Naive B cell (primary cell): ENCODE data around the gene PTGDS. TPM values are rescaled to one million over a fixed set of nuclear protein-coding genes. Genes with fewer than 3 reads are reported as not detected.
"Not testable (repeated sequence)": the region's sequence is repeated elsewhere in the genome, so short reads cannot be mapped to it uniquely, and the experiment has no call there.

Source experiments
- ATAC-seq, 2 donors: fragments of 150-1000 bp; cut with Tn5 transposase; 2 replicates each; pipeline ENCODE4 v1.10.0; 2021; ENCODE audit warnings: low read depth in 2 of 2, mild to moderate bottlenecking in 2 of 2, moderate library complexity in 2 of 2
- DNase-seq: peaks from one replicate; pipeline ENCODE4 v3.0.0; 2022
- H3K27ac Mint-ChIP-seq, 6 donors: one replicate each; pipeline ENCODE4 v1.8.0; 2020 to 2022; ENCODE audit warnings: mild to moderate bottlenecking in 6 of 6, mixed read lengths in 6 of 6, moderate library complexity in 5 of 6, inconsistent platforms in 2 of 6
- H3K27me3 Mint-ChIP-seq, 3 donors: one replicate each; pipeline ENCODE4 v1.8.0; 2021 to 2022; ENCODE audit warnings: mixed read lengths in 3 of 3, mild to moderate bottlenecking in 1 of 3
- H3K36me3 Mint-ChIP-seq, 2 donors: one replicate each; pipeline ENCODE4 v1.8.0; 2020 to 2022; ENCODE audit warnings: mixed read lengths in 2 of 2, inconsistent platforms in 1 of 2, mild to moderate bottlenecking in 1 of 2
- H3K4me1 Mint-ChIP-seq, 3 donors: one replicate each; pipeline ENCODE4 v1.8.0; 2020 to 2022; ENCODE audit warnings: mixed read lengths in 3 of 3, inconsistent platforms in 1 of 3, mild to moderate bottlenecking in 1 of 3, moderate library complexity in 1 of 3
- H3K4me3 Mint-ChIP-seq, 8 donors: one replicate each; pipeline ENCODE4 v1.8.0; 2020 to 2022; ENCODE audit warnings: mild to moderate bottlenecking in 8 of 8, mixed read lengths in 8 of 8, moderate library complexity in 8 of 8, inconsistent platforms in 2 of 8
- H3K9me3 Mint-ChIP-seq, 7 donors: one replicate each; pipeline ENCODE4 v1.8.0; 2020 to 2022; ENCODE audit warnings: mixed read lengths in 7 of 7, mild to moderate bottlenecking in 5 of 7, inconsistent platforms in 2 of 7, moderate library complexity in 1 of 7
- polyA plus RNA-seq, 6 donors: library from polyadenylated mRNA; unstranded; fragments of 300-500 nt; fragmentation: Illumina TruSeq; gene quantifications; one replicate each; pipeline ENCODE4 v1.2.3, GENCODE V29; 2021; ENCODE audit warnings: low read depth in 6 of 6

Gene PTGDS
- polyA plus RNA-seq, 6 donors from 2014 or later: 0.41 to 1.4 TPM; not detected in 4

- no peak for DNase-seq
- no peaks in the 10 kb centered on the region for H3K9me3 Mint-ChIP-seq
- H3K27me3 Mint-ChIP-seq: peaks cover 3 to 18% (median 6%) of the 10 kb centered on the region in 3 donors
- ATAC-seq: no peak
- no peaks in the 10 kb centered on the region for H3K36me3 Mint-ChIP-seq
- H3K4me1 Mint-ChIP-seq: peaks cover 21 to 53% (median 52%) of the 10 kb centered on the region in 3 donors
- H3K27ac Mint-ChIP-seq: peak overlapping the region in 2 of 6 donors; percentile 89 to 92
- peak overlapping the region in 7 of 8 donors; percentile 42 to 82 (median 70) for H3K4me3 Mint-ChIP-seq
Measured at GRCh38 chr9:136997371-136997770, 20.1 kb downstream of the PTGDS start.

- Mint-ChIP-seq H3K36me3 (no peaks in the 10 kb centered on the region), H3K4me3 (peak overlapping the region; percentile 42 to 82 (median 68)), H3K9me3 (no peaks in the 10 kb centered on the region), H3K27ac (peak overlapping the region in 4 of 6 donors; percentile 75 to 92 (median 90)), H3K27me3 (peaks cover 3 to 18% (median 6%) of the 10 kb centered on the region in 3 donors), H3K4me1 (peaks cover 21 to 50% (median 47%) of the 10 kb centered on the region in 3 donors)
- DNase-seq (no peak), ATAC-seq (no peak)
Measured at GRCh38 chr9:136997830-136998234, 20.5 kb downstream of the PTGDS start.

- Mint-ChIP-seq H3K36me3 (no peaks in the 10 kb centered on the region), H3K4me1 (peaks cover 15 to 42% (median 39%) of the 10 kb centered on the region in 3 donors), H3K27me3 (peaks cover 3 to 18% (median 6%) of the 10 kb centered on the region in 3 donors), H3K4me3 (peak overlapping the region in 7 of 8 donors; percentile 30 to 85 (median 65)), H3K27ac (peak overlapping the region; percentile 36 to 94 (median 77)), H3K9me3 (no peaks in the 10 kb centered on the region)
- DNase-seq (peak; percentile 55), ATAC-seq (peak; percentile 65 to 68)
Measured at GRCh38 chr9:137000177-137000930, 23.1 kb downstream of the PTGDS start.

GRCh38 chr9:137001857-137002645 is 24.7 kb downstream of the PTGDS start:
- Mint-ChIP-seq H3K9me3 (no peaks in the 10 kb centered on the region), H3K27me3 (peaks cover 3 to 12% (median 6%) of the 10 kb centered on the region in 3 donors), H3K4me3 (no peak overlapping the region), H3K4me1 (peaks cover 15 to 33% (median 31%) of the 10 kb centered on the region in 3 donors), H3K27ac (peak overlapping the region in 1 of 6 donors; percentile 60), H3K36me3 (no peaks in the 10 kb centered on the region)
- ATAC-seq: no peak
- no peak for DNase-seq

- H3K9me3 Mint-ChIP-seq: no peaks in the 10 kb centered on the region
- ATAC-seq (no peak), DNase-seq (no peak)
- H3K4me1 Mint-ChIP-seq: peaks cover 14 to 30% (median 29%) of the 10 kb centered on the region in 3 donors
- H3K27ac Mint-ChIP-seq: peak overlapping the region in 1 of 6 donors; percentile 60
- H3K27me3 Mint-ChIP-seq: peaks cover 3 to 8% (median 4%) of the 10 kb centered on the region in 3 donors
- no peak overlapping the region for H3K4me3 Mint-ChIP-seq
- H3K36me3 Mint-ChIP-seq: no peaks in the 10 kb centered on the region
Measured at GRCh38 chr9:137002646-137003041, 25.3 kb downstream of the PTGDS start.

GRCh38 chr9:137004285-137004684 is 27.0 kb downstream of the PTGDS start:
- H3K4me1 Mint-ChIP-seq: peaks cover 7 to 17% (median 16%) of the 10 kb centered on the region in 3 donors
- H3K36me3 Mint-ChIP-seq, H3K27me3 Mint-ChIP-seq, H3K9me3 Mint-ChIP-seq, H3K27ac Mint-ChIP-seq, DNase-seq, H3K4me3 Mint-ChIP-seq, ATAC-seq: not testable (repeated sequence)

- H3K27ac Mint-ChIP-seq: no peak overlapping the region
- H3K9me3 Mint-ChIP-seq: no peaks in the 10 kb centered on the region
- no peaks in the 10 kb centered on the region for H3K36me3 Mint-ChIP-seq
- no peaks in the 10 kb centered on the region for H3K27me3 Mint-ChIP-seq
- H3K4me1 Mint-ChIP-seq: no peaks in the 10 kb centered on the region
- H3K4me3 Mint-ChIP-seq: no peak overlapping the region
- DNase-seq: no peak
- ATAC-seq: no peak
Measured at GRCh38 chr9:137006116-137007003, 29.1 kb downstream of the PTGDS start.

GRCh38 chr9:137007108-137007815 is 30.0 kb downstream of the PTGDS start:
- no peak for DNase-seq
- Mint-ChIP-seq H3K27ac (no peak overlapping the region), H3K4me3 (no peak overlapping the region), H3K4me1 (no peaks in the 10 kb centered on the region), H3K36me3 (no peaks in the 10 kb centered on the region), H3K9me3 (no peaks in the 10 kb centered on the region), H3K27me3 (no peaks in the 10 kb centered on the region)
- no peak for ATAC-seq

GRCh38 chr9:137007816-137008270 is 30.5 kb downstream of the PTGDS start:
- DNase-seq: no peak
- Mint-ChIP-seq H3K4me1 (no peaks in the 10 kb centered on the region), H3K27ac (no peak overlapping the region), H3K4me3 (no peak overlapping the region), H3K36me3 (no peaks in the 10 kb centered on the region), H3K27me3 (no peaks in the 10 kb centered on the region), H3K9me3 (no peaks in the 10 kb centered on the region)
- ATAC-seq: no peak

- Mint-ChIP-seq H3K27ac (no peak overlapping the region), H3K4me1 (no peaks in the 10 kb centered on the region), H3K36me3 (no peaks in the 10 kb centered on the region), H3K9me3 (no peaks in the 10 kb centered on the region), H3K4me3 (no peak overlapping the region), H3K27me3 (no peaks in the 10 kb centered on the region)
- ATAC-seq (no peak), DNase-seq (no peak)
Measured at GRCh38 chr9:137008312-137008711, 31.0 kb downstream of the PTGDS start.

GRCh38 chr9:137009217-137009616 is 31.9 kb downstream of the PTGDS start:
- Mint-ChIP-seq H3K4me3 (no peak overlapping the region), H3K27me3 (no peaks in the 10 kb centered on the region), H3K4me1 (no peaks in the 10 kb centered on the region), H3K27ac (no peak overlapping the region), H3K9me3 (no peaks in the 10 kb centered on the region), H3K36me3 (no peaks in the 10 kb centered on the region)
- no peak for DNase-seq
- no peak for ATAC-seq

GRCh38 chr9:137009938-137010732 is 32.8 kb downstream of the PTGDS start:
- no peaks in the 10 kb centered on the region for H3K4me1 Mint-ChIP-seq
- no peak overlapping the region for H3K27ac Mint-ChIP-seq
- no peaks in the 10 kb centered on the region for H3K27me3 Mint-ChIP-seq
- no peak for DNase-seq
- no peak overlapping the region for H3K4me3 Mint-ChIP-seq
- H3K9me3 Mint-ChIP-seq: no peaks in the 10 kb centered on the region
- no peaks in the 10 kb centered on the region for H3K36me3 Mint-ChIP-seq
- ATAC-seq: no peak
